Activated naive CD8-positive, alpha-beta T cell (primary cell): ENCODE data around the gene KCNIP3.

ENCODE experiments used
- H3K27ac Mint-ChIP-seq: one replicate; pipeline ENCODE4 v1.8.0; 2021; ENCODE audit warnings: mixed read lengths
- H3K27me3 Mint-ChIP-seq: one replicate; pipeline ENCODE4 v1.8.0; 2021; ENCODE audit warnings: mixed read lengths
- H3K36me3 Mint-ChIP-seq: one replicate; pipeline ENCODE4 v1.8.0; 2021; ENCODE audit warnings: mixed read lengths
- H3K4me1 Mint-ChIP-seq: one replicate; pipeline ENCODE4 v1.8.0; 2021; ENCODE audit warnings: low read depth, mixed read lengths
- H3K4me3 Mint-ChIP-seq: one replicate; pipeline ENCODE4 v1.8.0; 2021; ENCODE audit warnings: mild to moderate bottlenecking, mixed read lengths
- H3K9me3 Mint-ChIP-seq: one replicate; pipeline ENCODE4 v1.8.0; 2021; ENCODE audit warnings: low read depth, mixed read lengths

Gene KCNIP3

DNA sequence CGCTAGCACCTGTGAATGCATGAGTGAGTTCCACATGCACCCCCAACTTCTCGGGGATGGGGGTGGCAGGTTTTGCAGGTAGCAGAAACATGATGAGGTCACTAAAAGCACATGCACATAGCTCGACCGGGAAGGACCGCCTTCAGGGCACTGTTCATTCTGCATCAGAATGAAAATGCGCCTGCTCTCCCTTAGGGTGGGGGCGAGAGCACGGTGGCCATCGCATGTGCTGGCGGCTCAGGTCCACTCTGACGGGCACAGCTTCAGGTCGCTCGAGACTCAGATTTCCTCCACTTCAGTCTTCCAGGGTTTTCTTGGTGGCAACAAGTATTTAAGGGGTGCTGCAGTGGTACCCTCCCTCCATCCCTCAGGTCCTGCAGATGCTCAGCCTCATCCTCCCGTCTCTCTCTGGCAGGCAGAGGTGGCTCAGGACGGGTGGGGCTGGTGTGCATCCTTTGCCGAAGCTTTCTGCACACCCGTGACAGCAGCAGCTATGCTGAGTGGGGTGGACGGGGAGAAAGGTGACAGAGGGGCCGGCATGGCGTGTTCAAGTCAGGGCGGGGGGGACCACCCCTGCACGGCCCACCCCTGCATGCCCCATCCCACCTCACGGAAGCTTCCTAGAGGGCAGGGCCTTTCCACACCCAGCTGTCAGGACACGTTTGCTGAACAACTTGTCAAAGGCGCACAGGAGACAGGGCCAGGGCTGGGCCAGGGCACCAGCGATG lies 14.8 kb downstream of the KCNIP3 start:
- Mint-ChIP-seq H3K27ac (no peak overlapping the region), H3K36me3 (no peaks in the 10 kb centered on the region), H3K9me3 (no peaks in the 10 kb centered on the region), H3K27me3 (peaks cover 4% of the 10 kb centered on the region), H3K4me3 (no peak overlapping the region), H3K4me1 (no peaks in the 10 kb centered on the region)

DNA sequence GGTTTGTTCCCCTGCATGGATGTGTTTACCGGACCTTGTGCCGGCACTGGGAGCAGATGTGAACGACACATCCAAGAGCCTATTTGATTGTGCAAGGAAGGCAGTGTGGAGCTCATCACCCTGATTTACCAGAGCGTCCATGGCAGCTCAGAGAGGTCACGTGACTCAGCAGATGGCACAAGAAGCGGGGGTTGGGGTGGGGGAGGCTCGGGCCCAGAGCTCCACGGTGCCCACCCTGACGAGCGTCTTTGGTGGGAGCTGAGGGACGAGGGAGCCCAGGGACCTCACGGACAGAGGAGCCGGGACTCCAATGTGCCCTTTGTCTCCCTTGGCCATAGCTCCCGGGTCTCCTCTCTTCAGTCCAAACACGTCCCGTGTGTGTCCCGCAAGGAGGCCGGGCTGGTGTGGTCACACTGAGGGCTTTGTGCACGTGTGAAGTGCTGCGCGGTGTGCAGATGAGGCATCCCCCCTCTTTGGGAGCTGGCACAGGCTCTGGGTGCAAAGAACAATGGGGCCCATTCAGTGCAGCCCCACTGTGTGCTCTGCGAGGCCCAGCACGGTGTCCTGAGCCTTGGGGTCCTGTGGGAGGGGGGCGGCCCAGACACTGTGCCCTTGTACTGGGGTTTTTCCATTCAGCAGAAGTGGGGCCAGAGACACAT lies 15.5 kb downstream of the KCNIP3 start:
- peaks cover 4% of the 10 kb centered on the region for H3K27me3 Mint-ChIP-seq
- no peaks in the 10 kb centered on the region for H3K9me3 Mint-ChIP-seq
- no peak overlapping the region for H3K27ac Mint-ChIP-seq
- H3K36me3 Mint-ChIP-seq: no peaks in the 10 kb centered on the region
- no peak overlapping the region for H3K4me3 Mint-ChIP-seq
- no peaks in the 10 kb centered on the region for H3K4me1 Mint-ChIP-seq

DNA sequence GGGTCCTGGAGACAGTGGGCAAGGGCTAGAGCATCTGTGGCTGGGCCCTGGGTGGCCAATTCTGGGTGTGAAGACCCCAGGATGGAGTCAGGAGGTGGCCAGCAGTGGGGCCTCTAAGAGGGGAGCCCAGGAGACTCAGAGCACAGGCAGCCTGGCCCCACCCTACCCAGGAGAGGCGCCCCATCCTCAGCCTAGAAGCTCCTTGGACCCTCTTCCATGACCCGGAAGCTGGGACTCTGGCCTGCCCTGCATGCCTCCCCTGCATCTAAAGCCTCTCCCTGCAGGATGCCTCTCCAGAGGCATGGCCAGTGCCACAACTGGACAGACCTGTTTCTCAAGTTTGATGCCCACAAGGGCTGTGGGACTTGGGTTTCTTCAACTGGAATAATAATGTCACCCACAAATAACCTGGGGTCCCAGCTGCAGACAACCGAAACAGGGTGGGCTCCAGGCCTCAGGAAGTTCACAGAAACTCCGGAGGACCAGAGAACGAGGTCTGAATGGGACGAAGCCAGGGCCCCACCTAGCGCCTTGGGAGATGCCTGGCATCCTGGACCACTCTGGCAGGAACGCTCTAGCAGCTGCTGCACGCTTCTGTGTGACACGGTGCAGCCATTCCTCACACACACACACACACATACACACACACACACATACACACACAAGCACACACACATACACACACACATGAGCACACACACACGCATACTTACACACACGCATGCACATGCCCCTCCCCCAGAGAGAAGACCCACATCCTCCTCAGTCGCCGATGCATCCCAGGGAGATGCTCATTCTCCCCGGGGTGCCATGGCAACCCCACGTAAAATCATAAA lies 16.4 kb downstream of the KCNIP3 start:
- Mint-ChIP-seq H3K4me1 (no peaks in the 10 kb centered on the region), H3K27ac (no peak overlapping the region)

DNA sequence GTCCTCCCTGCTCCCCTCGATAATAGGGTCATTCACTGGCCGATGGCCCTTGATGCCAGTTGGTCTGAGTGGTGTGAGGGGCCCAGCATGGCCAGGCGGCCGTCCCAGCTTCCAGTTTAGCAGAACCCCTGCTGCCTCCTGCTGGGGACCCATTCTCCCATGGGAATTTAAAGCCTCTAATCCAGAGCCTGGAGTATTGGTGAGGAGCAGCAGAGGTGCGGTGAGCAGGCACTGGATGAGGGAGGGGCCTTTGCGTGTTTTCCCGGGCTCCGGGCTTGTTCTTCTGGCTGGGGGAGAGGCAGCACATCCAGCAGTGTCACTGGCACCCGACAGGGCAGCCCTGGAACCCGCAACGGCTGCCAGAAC lies 17.4 kb downstream of the KCNIP3 start:
- Mint-ChIP-seq H3K27ac (no peak overlapping the region), H3K9me3 (no peaks in the 10 kb centered on the region), H3K4me1 (no peaks in the 10 kb centered on the region), H3K27me3 (peaks cover 4% of the 10 kb centered on the region), H3K4me3 (no peak overlapping the region), H3K36me3 (no peaks in the 10 kb centered on the region)

More for the DNA sequence above, 16.4 kb downstream of the KCNIP3 start:
- Mint-ChIP-seq H3K27me3 (peaks cover 4% of the 10 kb centered on the region), H3K36me3 (no peaks in the 10 kb centered on the region), H3K4me3 (no peak overlapping the region), H3K9me3 (no peaks in the 10 kb centered on the region)

DNA sequence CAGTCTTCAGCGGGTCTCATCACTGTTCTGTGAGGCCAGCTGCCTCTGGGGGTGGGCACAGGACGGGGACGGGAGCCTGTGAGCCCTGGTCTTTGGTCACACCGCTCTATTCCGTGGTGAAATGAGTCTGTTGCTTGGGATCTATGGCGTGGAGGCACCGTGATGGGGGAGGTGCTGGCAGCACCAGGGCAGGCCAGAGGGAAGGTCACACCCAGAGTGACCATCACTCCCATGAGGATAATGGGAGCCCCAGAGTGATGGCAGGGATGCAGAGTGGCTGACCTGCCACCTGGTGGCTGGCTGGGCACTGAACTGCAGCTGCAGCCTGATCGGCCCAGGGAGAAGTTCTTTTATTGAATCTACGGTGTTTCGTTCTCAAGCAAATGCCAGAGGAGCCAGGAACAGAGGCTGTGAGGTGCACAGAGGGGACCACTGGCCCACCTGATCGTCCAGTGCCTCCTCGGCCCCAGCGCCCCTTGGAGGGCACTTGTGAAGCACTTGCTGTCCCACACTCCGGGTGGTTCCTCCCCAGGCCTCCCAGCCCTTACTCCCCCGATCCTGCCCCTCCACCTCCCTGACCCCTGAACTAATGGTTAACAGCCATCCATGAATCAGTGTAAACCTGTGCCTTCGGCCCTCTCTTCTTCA lies 17.9 kb downstream of the KCNIP3 start:
- no peak overlapping the region for H3K27ac Mint-ChIP-seq
- H3K4me3 Mint-ChIP-seq: no peak overlapping the region
- no peaks in the 10 kb centered on the region for H3K9me3 Mint-ChIP-seq
- H3K27me3 Mint-ChIP-seq: peaks cover 4% of the 10 kb centered on the region
- no peaks in the 10 kb centered on the region for H3K36me3 Mint-ChIP-seq
- H3K4me1 Mint-ChIP-seq: no peaks in the 10 kb centered on the region

DNA sequence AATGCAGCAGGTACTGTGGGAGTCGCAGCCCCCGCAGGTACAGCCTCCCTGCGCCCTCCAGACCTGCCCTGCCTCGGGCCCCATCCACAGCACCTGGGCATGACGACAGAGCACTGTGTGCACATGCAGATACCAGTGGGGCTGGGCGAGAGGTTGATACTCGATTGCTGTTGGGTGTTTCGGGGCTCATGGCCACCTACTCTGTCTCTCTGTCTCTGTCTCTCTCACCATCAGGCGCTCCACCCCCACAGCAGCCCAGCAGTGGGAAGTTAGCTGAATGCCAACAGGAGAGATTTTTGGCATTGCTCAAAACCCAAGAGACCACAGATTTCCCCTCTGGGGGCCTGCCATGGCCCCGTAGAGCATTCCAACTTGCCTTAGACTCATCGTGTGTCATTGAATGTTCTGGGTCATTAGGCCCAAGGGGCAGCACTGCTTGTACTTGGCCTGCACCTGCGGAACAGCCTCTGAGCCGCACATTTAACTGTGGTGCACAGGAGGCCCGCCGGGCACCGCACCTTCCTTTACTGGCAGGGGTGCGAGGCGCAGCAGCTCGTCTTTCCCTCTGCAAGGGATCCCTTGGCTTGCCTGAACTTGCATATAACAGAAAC lies 18.8 kb downstream of the KCNIP3 start:
- Mint-ChIP-seq H3K36me3 (no peaks in the 10 kb centered on the region), H3K4me3 (no peak overlapping the region), H3K4me1 (no peaks in the 10 kb centered on the region), H3K27ac (no peak overlapping the region), H3K9me3 (no peaks in the 10 kb centered on the region), H3K27me3 (peaks cover 4% of the 10 kb centered on the region)

DNA sequence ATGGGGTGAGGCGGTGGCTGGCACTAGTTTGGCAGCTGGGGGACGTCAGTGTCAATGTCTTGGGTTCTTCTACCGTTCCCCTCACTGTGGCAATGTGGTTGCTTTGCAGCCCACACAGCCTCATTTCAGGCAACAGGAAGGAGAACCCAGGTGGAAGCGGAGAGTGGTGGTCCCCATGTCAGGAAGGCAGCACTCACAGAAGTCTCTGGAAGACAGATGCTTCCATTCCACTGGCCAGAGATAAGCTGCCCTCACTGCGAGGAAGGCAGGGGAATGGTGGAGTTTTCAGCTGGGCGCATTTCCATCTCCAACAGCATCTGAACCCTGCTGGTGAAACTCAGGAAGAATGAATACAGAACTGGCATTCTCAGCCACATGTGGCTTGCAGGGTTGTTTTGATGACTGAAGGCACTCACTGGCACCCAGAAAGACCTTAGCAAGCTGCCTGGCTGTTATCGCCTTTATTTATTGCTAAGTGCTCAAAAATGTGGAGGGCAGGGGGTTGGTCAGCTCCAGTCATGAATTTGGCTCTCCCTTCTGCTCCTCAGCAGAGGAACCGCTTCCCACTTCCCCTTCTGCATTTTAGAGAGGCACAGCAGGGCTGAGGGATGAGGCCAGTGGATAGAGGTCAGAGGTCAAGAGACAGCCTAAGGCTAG lies 19.4 kb downstream of the KCNIP3 start:
- Mint-ChIP-seq H3K27me3 (peaks cover 4% of the 10 kb centered on the region), H3K36me3 (no peaks in the 10 kb centered on the region), H3K27ac (no peak overlapping the region), H3K4me3 (no peak overlapping the region), H3K9me3 (no peaks in the 10 kb centered on the region), H3K4me1 (no peaks in the 10 kb centered on the region)

DNA sequence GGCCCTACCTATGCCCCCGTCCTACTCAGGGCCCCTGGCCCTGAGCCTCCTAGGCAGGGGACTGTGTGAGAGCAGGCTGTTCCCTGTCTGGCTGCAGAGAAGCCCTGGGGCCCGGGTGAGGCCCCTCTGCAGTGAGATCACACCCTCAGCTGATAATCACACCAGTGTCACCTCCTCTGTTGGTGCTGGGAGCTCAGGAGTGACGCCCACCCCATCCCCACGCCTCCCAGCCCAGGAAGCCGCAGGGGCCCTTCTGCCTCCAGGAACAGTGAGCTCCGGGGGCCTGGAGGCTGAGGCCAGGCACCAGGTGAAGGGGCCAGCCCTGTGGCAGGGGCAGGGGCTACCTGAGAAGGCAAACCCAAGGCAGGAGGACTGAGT lies 20.0 kb downstream of the KCNIP3 start:
- Mint-ChIP-seq H3K27me3 (peaks cover 4% of the 10 kb centered on the region), H3K36me3 (no peaks in the 10 kb centered on the region), H3K27ac (no peak overlapping the region), H3K4me3 (no peak overlapping the region), H3K4me1 (no peaks in the 10 kb centered on the region), H3K9me3 (no peaks in the 10 kb centered on the region)

DNA sequence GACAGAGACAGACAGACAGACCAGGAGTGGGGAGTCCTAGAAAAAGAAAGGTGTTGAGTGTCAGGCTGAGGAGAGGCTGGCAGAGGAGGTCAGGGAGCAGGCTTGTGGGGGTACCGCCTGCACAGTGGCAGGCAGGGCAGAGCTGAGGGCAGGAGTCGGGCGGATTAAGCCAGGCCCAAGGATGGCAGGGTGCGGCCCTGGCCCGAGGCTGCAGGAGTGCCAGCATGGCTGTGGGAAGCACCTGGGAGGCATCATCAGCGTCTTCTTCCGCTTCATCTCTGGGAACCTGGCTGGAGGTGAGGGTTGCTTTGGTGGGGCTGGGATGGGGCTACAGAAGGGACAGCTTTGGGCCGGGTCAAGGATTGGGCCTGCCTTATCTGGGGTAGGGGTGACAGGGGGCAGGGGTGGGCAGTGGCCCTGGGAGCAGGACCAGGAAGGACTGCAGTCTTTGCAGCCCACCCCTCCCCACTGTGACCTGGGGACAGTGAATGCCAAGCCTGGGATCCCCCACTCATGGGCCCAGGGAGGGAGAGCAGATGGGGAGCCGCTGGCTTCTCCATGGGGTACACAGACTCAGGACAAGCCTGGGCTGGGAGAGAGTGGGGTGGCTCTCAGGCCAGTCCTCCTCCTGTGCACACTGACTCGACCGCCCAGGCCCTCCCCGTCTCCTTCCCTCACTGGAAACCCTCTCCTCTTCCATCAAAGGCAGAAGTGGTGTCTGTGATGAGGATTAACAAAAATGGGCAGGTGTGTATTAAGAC lies 20.7 kb downstream of the KCNIP3 start:
- Mint-ChIP-seq H3K27ac (no peak overlapping the region), H3K4me1 (no peaks in the 10 kb centered on the region), H3K36me3 (no peaks in the 10 kb centered on the region), H3K9me3 (no peaks in the 10 kb centered on the region), H3K27me3 (peaks cover 4% of the 10 kb centered on the region), H3K4me3 (no peak overlapping the region)

DNA sequence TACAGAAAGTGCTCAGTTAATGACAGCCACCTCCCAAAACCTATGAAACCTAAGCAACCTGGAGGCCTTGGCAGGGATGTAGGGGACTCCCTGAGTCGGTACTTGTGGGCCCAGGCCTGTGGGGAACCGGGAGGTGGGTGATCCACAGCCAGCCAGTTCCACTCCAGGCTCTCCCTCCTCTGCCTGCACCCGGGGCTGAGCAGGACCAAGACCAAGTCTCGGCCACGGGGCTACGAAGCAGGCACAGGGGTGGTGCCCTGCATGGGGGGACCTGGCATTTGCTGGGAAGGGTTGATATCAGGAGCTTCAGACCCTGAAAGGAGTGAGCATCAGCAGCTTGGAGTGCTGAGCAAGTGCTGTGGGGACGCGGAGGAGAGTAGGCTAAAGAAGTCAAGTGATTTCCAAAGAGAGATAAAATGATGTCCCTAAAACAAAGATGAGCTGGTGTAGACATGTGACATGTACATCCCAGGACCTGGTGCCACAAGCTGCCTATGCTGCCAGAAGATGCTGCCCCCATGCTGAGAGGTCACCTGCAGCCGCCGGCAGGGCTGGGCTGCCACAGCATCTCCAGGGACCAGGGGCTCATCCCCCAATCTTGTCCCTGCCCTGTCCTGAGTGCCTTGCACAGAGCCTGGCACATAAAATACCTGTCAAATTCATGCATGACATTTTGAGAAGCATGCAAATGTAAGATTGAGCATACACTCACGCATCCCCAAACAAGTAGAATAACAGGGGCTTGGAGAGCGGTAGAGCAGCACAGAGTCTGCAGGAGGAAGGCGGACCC lies 21.5 kb downstream of the KCNIP3 start:
- Mint-ChIP-seq H3K27me3 (peaks cover 4% of the 10 kb centered on the region), H3K9me3 (no peaks in the 10 kb centered on the region), H3K4me3 (no peak overlapping the region), H3K27ac (no peak overlapping the region), H3K4me1 (no peaks in the 10 kb centered on the region), H3K36me3 (no peaks in the 10 kb centered on the region)

DNA sequence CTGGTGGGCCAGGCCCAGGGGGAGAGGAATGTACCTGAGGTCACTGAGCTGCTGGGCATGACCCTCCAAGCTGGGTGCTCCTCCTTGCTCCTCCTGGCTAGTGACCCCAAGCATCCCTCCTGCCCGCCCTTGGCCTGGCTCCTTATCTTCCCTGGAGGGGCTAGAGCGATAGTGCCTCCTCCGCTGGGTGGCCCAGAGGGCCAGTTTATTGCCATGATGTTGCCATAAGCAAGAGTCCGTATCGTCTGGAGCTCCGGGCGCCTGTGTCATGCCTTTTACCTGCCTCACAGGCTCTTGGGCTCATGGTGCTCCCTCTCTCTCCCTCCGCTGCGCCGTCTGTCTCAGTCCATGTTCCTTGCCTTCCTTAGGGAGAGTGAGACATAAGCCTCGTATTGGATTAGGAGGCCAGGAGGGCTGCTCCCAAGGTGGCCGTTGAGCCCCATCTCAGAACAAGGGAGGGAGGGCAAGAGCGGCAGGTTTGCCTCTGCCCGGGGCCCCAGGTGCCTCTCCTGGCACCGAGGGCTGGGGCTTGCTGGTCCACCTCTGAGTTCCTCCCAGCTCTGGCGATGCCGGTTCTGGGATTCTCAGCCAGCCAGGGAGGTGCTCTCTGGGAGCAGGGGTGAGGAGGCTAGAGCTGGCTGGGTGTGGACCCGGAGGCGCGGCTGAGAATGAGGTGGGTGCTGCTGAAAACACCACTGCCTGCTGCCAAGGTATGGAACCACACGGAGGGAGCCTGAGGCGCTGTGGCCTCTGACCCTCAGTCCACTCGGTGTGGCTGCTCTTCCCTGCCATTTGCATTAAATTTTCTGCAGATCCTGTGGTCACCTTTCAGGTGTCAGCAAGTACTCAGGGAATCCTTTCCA lies 22.6 kb downstream of the KCNIP3 start:
- Mint-ChIP-seq H3K4me1 (no peaks in the 10 kb centered on the region), H3K27ac (no peak overlapping the region), H3K9me3 (no peaks in the 10 kb centered on the region), H3K36me3 (no peaks in the 10 kb centered on the region), H3K4me3 (no peak overlapping the region), H3K27me3 (peaks cover 2% of the 10 kb centered on the region)

DNA sequence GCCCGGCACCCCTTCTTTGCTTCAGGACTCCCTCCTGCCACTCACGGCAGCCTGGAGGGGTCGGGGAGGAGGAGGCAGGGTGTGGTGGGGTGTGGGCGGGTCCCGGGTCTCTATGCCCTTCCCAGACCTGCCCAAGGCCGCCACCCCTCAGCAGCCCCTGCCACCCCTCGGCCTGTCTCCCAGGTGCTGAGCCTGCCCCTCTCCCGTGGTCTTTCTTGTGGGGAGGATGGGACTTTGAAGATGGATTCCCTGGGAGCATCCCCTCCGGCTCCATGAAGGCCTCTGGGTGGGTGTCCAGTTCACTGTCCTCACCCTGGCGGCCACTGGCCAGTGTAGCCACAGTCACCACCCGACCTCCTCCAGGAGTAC lies 23.2 kb downstream of the KCNIP3 start:
- Mint-ChIP-seq H3K4me1 (no peaks in the 10 kb centered on the region), H3K4me3 (no peak overlapping the region), H3K36me3 (no peaks in the 10 kb centered on the region), H3K27ac (no peak overlapping the region), H3K9me3 (no peaks in the 10 kb centered on the region), H3K27me3 (no peaks in the 10 kb centered on the region)
